H1 (cell line): ENCODE results near the gene CELF1. TPM values are rescaled to one million over a fixed set of nuclear protein-coding genes. Genes with fewer than 3 reads are reported as not detected.

Source experiments
- NANOG ChIP-seq: IDR thresholded peaks from 2 replicates; pipeline ENCODE4 v1.6.1; 2011; ENCODE audit warnings: low read length, low read depth, mild to moderate bottlenecking, inconsistent platforms; ENCODE audit not compliant: insufficient read depth, poor library complexity, severe bottlenecking
- SP2 ChIP-seq: IDR thresholded peaks from 2 replicates; pipeline ENCODE4 v1.6.1; 2012; ENCODE audit warnings: mild to moderate bottlenecking, low read length, inconsistent platforms
- polyA plus RNA-seq, 7 experiments: library from polyadenylated mRNA; depleted of rRNA in 3 of 7; stranded (reverse) in 5 of 7; unstranded in 2 of 7; fragments of >200 nt in 5 of 7; fragments of 200-250 nt in 2 of 7; gene quantifications; 1 replicate in 5 of 7; 2 replicates in 1 of 7; 4 replicates in 1 of 7; pipeline versions ENCODE4 v1.2.1 to v1.2.3, GENCODE V29; 2011 to 2013; ENCODE audit warnings: missing spikeins in 2 of 7, mixed read lengths in 2 of 7
- total RNA-seq: library from RNA; stranded (reverse); fragmentation: NEBNext Ultra II Directional; extraction: Animal tissue kit (Norgen Biotek cat#: 25700); gene quantifications from 2 replicates; pipeline ENCODE4 v1.2.1, GENCODE V29; 2021

The CELF1 gene
- total and polyA plus RNA-seq, 2 of the 8 experiments (the other 6 are each of a cell fraction or from before 2014, with no cell fraction given) = 131 to 197 TPM

DNA sequence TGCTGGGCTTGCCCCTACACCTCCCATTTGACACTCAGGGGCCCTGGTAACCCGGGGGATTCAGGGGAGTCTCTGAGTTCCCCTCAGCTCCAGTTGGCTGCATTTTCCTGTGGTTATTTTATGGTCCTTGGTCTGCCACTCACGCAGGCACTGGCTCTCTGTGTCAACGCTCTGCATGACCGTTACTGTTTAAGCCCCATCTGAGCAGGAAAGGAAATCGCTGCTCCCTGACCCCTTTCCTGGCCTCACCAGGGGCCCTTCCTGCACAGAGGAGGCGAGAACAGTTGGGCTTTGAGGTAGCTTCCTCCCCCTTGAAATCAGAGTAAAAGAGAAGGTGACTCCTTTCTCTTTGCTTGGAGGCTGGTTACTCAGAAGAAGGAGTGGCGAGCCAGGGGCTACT, 38.8 kb upstream of the CELF1 start (continued):
- TF ChIP-seq SP2 (no peak), NANOG (no peak)
- TF ChIP-seq, all 59 proteins: peak for 0
